HUES48 (cell line): ENCODE measurements around the gene ROBO2.

Source experiments
- H3K27ac ChIP-seq: one replicate; pipeline ENCODE4 v1.7.0; 2013; ENCODE audit warnings: low read depth, low read length, inconsistent platforms
- H3K27me3 ChIP-seq: 2 replicates; pipeline ENCODE4 v1.6.1; 2013; ENCODE audit warnings: mild to moderate bottlenecking, low read length; ENCODE audit not compliant: control insufficient read depth, insufficient read depth
- H3K36me3 ChIP-seq: 2 replicates; pipeline ENCODE4 v1.6.1; 2013; ENCODE audit warnings: low read length; ENCODE audit not compliant: control insufficient read depth, insufficient read depth
- H3K4me1 ChIP-seq: 2 replicates; pipeline ENCODE4 v1.6.1; 2013; ENCODE audit warnings: mild to moderate bottlenecking, low read length; ENCODE audit not compliant: control insufficient read depth, insufficient read depth
- H3K4me3 ChIP-seq: 2 replicates; pipeline ENCODE4 v1.5.1; 2013; ENCODE audit warnings: mild to moderate bottlenecking, low read depth, low read length
- H3K9ac ChIP-seq: 2 replicates; pipeline ENCODE4 v1.6.1; 2013; ENCODE audit warnings: mild to moderate bottlenecking, low read depth, low read length, moderate library complexity
- H3K9me3 ChIP-seq: 2 replicates; pipeline ENCODE4 v1.6.1; 2013; ENCODE audit warnings: low read length; ENCODE audit not compliant: control insufficient read depth, insufficient read depth

ROBO2 gene

DNA sequence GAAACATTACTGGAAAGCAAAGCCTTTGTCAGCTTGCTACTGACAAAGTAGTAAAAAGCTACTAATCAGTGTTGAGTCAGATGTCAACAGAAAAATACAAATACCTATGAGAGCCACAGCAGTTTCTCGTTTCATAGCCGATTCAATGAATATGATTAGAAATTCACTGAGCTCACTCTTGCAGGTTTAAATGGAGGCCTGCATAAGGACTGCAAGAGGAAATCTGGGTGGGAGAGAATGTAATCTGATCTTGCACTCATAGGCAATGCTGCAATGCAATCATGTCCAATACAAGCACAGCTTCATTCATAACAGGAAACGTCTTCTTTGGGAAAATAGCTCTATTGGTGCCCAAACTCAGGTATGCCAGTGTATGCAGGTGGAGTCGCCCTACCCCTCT lies 608.8 kb downstream of the ROBO2 start:
- Histone ChIP-seq H3K9me3 (no peaks in the 10 kb centered on the region), H3K27me3 (no peaks in the 10 kb centered on the region), H3K9ac (no peak overlapping the region), H3K4me1 (no peaks in the 10 kb centered on the region; the same call in 1 of the 2 replicates), H3K27ac (no peak overlapping the region), H3K4me3 (no peak overlapping the region), H3K36me3 (no peaks in the 10 kb centered on the region)

DNA sequence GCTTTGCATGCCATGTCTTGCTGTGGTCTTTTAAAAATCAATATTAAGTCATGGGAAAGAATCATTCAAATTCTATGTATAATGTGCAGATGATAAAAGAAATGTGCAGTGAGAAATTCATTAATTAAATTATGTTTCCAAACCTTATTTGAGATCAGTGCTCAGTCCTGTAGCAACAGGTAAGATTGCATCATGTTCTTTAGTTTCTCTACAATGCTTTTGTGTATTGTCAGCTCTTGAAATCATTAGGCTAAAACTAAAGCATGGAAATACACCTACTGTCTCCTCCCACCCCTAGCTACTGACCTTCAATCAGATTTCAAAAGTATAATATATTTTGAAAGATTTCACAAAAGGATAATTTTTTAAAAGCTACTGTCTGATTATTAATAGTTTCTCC lies 612.7 kb downstream of the ROBO2 start:
- Histone ChIP-seq H3K4me1 (no peaks in the 10 kb centered on the region; the same call in 1 of the 2 replicates), H3K36me3 (no peaks in the 10 kb centered on the region), H3K27me3 (no peaks in the 10 kb centered on the region), H3K4me3 (no peak overlapping the region), H3K9ac (no peak overlapping the region), H3K9me3 (no peaks in the 10 kb centered on the region), H3K27ac (no peak overlapping the region)

DNA sequence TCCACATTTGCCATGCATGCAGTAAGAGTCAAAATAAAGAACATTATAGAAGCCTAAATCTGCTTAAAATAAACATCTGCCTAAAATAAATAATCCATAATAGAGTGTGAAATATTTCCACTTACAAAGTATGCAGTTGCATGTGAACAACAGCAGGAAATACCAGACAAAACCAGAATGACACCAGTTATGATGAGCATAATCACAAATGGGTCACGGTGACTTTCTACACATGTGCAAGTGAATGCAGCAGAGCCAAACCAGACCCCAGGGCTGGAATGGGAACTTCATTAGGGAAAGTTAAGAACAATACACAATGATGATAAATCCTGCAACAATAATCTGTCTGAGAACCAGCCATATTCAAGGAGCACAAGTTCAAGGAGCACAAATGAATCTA lies 615.5 kb downstream of the ROBO2 start:
- H3K4me1 ChIP-seq, result no peaks in the 10 kb centered on the region; the same call in 1 of the 2 replicates
- no peak overlapping the region for H3K4me3 ChIP-seq
- no peaks in the 10 kb centered on the region for H3K36me3 ChIP-seq
- H3K9ac ChIP-seq, result no peak overlapping the region
- H3K9me3 ChIP-seq, result peaks cover 1% of the 10 kb centered on the region
- H3K27me3 ChIP-seq, result no peaks in the 10 kb centered on the region
- H3K27ac ChIP-seq, result no peak overlapping the region

DNA sequence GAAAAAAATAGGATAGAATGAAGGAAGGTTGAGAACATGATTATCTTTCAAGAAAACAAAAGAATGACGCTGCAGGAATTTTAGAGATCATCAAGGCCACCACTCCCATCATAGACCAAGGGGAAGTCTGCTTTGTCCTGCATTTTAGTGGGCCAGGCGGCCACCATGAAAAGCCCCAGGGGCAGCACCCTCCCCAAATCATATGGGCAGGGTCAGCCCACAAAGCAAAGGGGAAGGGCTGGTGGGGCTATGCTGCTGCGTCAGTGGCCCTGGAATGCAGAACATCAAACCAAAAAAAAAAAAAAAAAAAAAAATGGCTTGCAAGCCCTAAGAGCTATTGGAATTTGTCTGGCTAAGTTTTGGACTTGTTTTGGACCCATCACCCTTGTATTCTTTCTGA lies 620.8 kb downstream of the ROBO2 start:
- no peaks in the 10 kb centered on the region for H3K36me3 ChIP-seq
- H3K9ac ChIP-seq, result no peak overlapping the region
- H3K27me3 ChIP-seq, result no peaks in the 10 kb centered on the region
- no peak overlapping the region for H3K27ac ChIP-seq
- H3K9me3 ChIP-seq, result peaks cover 5% of the 10 kb centered on the region
- H3K4me3 ChIP-seq, result no peak overlapping the region
- H3K4me1 ChIP-seq, result no peaks in the 10 kb centered on the region

- Histone ChIP-seq H3K4me1 (no peaks in the 10 kb centered on the region), H3K4me3 (no peak overlapping the region), H3K27ac (no peak overlapping the region)
These were observed 628.0 kb downstream of the ROBO2 start for GRCh38 chr3:77667901-77668300.

DNA sequence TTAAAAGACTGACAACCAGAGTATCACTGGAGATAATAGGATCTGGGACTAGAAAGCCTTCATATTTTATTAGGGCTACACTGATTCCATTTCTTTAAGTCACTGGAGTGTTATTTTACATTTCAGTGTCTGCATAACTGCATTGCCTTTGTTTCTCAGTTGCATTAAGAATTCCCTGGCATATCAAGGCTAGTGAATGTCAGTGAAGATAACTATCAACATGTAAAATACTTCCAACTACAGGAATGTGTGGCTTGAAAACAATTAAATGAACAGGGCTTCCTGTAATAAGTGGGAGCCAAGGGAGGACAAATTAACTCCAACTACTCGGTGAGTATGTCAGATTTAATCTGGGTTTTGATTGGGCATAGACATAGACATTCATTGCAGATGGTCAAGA lies 628.5 kb downstream of the ROBO2 start:
- Histone ChIP-seq H3K9me3 (no peaks in the 10 kb centered on the region; the same call in 1 of the 2 replicates), H3K27me3 (no peaks in the 10 kb centered on the region), H3K4me3 (no peak overlapping the region)

More at GRCh38 chr3:77667901-77668300, 628.0 kb downstream of the ROBO2 start:
- Histone ChIP-seq H3K9ac (no peak overlapping the region), H3K9me3 (no peaks in the 10 kb centered on the region; the same call in 1 of the 2 replicates), H3K36me3 (no peaks in the 10 kb centered on the region), H3K27me3 (no peaks in the 10 kb centered on the region)

GRCh38 chr3:77672016-77672415 lies 632.1 kb downstream of the ROBO2 start:
- H3K9ac ChIP-seq, result no peak overlapping the region
- H3K4me3 ChIP-seq, result no peak overlapping the region
- 0 out of 2 replicates have a peak, but pooled peaks cover 3% of the 10 kb centered on the region for H3K9me3 ChIP-seq
- no peaks in the 10 kb centered on the region for H3K27me3 ChIP-seq
- no peak overlapping the region for H3K27ac ChIP-seq
- no peaks in the 10 kb centered on the region for H3K4me1 ChIP-seq
- H3K36me3 ChIP-seq, result no peaks in the 10 kb centered on the region

More for the DNA sequence above, 628.5 kb downstream of the ROBO2 start:
- H3K36me3 ChIP-seq, result no peaks in the 10 kb centered on the region
- no peak overlapping the region for H3K27ac ChIP-seq
- no peak overlapping the region for H3K9ac ChIP-seq
- H3K4me1 ChIP-seq, result no peaks in the 10 kb centered on the region

DNA sequence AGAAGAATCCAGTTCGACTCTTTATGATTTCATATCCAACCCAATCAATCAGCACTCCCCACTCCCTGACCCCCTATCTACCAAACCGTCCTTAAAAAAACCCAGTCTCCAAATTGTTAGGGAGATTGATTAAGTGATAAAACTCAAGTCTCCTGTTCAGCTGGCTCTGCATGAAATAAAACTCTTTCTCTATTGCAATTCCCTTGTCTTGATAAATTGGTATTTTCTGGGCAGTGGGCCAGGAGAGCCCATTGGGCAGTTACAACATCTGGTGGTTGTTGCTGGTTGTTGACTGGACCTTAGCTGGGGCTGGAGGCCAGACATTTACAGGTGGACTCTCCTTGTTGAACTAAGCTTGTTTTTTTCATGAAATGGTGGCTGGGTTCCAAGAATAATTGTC lies 642.3 kb downstream of the ROBO2 start:
- Histone ChIP-seq H3K9me3 (peaks cover 17% of the 10 kb centered on the region), H3K36me3 (no peaks in the 10 kb centered on the region), H3K27ac (no peak overlapping the region), H3K9ac (no peak overlapping the region), H3K4me3 (no peak overlapping the region), H3K4me1 (peaks cover 24% of the 10 kb centered on the region), H3K27me3 (no peaks in the 10 kb centered on the region)

GRCh38 chr3:77684115-77684514 lies 644.2 kb downstream of the ROBO2 start:
- Histone ChIP-seq H3K36me3 (no peaks in the 10 kb centered on the region), H3K4me3 (no peak overlapping the region), H3K27me3 (no peaks in the 10 kb centered on the region), H3K27ac (no peak overlapping the region), H3K9ac (no peak overlapping the region), H3K9me3 (peaks cover 17% of the 10 kb centered on the region), H3K4me1 (peaks cover 33% of the 10 kb centered on the region)

DNA sequence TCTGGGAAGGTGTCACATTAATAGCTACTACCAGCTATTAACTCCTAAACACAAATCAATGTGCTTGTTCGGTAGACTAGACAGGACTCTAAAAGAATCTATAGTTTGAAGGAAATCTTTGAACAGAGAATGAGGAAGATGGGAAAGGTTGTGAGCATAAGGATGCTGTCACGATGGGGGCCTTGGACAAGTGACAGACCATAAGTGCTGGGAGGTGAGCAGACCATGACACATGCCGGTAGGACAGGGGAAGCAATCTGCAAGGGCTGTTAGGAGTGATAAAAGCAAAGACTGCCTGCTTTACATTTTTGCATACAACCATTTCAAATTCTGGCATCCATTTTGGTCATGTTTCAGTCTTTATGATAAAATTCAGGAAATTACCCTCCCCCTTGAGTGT lies 645.8 kb downstream of the ROBO2 start:
- Histone ChIP-seq H3K9me3 (peaks cover 17% of the 10 kb centered on the region), H3K27ac (peak overlapping the region; percentile 84), H3K27me3 (no peaks in the 10 kb centered on the region), H3K9ac (no peak overlapping the region), H3K4me1 (peaks cover 33% of the 10 kb centered on the region), H3K36me3 (no peaks in the 10 kb centered on the region), H3K4me3 (no peak overlapping the region)

GRCh38 chr3:77686560-77686959 lies 646.7 kb downstream of the ROBO2 start:
- Histone ChIP-seq H3K9ac (no peak overlapping the region), H3K4me1 (peaks cover 33% of the 10 kb centered on the region), H3K36me3 (no peaks in the 10 kb centered on the region), H3K4me3 (no peak overlapping the region), H3K9me3 (peaks cover 15% of the 10 kb centered on the region), H3K27ac (peak overlapping the region; percentile 84), H3K27me3 (no peaks in the 10 kb centered on the region)

DNA sequence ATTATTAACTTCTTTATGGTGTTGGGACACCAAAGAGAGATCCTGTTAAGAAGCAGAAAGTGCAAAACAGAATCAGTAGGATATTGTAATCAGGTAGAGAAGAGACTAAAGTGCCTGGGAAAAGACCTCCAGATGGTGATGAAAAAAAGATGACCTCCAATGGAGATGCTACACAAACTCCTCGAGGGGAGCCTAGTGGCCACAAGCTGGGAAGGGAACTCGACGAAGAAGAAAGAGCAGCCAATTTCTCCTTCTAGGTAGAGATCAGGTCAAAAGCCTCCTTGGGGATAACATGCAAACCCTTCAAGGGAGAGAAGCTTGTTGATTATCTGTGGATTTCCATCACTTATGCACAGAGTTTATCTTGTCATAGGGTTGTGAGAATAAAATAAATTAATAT lies 647.6 kb downstream of the ROBO2 start:
- peak overlapping the region; percentile 84 for H3K27ac ChIP-seq

More for the DNA sequence above, 647.6 kb downstream of the ROBO2 start:
- Histone ChIP-seq H3K36me3 (no peaks in the 10 kb centered on the region), H3K4me1 (peaks cover 33% of the 10 kb centered on the region), H3K27me3 (no peaks in the 10 kb centered on the region), H3K9ac (no peak overlapping the region), H3K4me3 (no peak overlapping the region), H3K9me3 (peaks cover 10% of the 10 kb centered on the region)
